Activated CD4-positive, alpha-beta T cell treated with anti-CD3 and anti-CD28 coated beads, Interleukin-2, Interleukin-4, amounts not matched to agents 100 ng/mL and 50 ng/mL, durations not matched to agents 16 hours and 8 hours (primary cell): ENCODE data around the gene KRT76.
"Not testable (repeated sequence)": the region's sequence is repeated elsewhere in the genome, so short reads cannot be mapped to it uniquely, and the experiment has no call there.

Experiments
- DNase-seq: peaks from one replicate; pipeline ENCODE4 v3.0.0-alpha.2; 2020; ENCODE audit warnings: low spot score

Gene KRT76

DNA sequence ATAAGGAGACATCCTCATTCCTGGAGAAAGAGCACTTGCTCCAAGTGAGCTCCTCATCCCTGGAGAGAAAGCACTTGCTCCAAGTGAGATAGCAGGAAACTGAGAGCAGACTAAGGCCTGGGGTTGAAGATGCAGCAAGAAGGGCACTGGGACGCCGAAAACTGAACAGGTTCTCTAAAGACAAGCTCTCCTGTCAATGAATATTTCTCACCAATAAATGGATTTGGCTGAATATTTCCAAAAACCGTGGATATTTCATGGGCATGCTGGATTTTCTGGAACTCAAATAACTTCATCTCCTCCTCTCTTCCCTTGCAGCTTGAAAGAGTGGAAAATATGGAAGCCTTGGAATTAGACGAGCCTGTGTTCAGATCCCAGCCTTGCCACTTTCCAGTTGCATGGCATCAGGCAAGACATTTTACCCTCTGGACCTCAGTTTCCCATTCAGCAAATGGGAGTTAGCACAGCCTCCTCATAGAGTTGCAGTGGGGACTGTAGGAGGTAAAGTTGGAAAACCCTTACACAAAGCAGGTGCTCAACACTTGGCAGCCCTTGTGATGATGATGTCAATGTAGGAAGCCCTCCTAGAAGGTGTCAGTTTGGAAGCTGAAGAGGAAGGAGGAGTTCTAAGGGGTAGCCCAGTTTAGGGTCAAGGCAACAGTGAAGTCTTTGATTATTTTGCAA, 4.4 kb upstream of the KRT76 start:
- no peak for DNase-seq

GRCh38 chr12:52779914-52780313, 2.8 kb upstream of the KRT76 start:
- no peak for DNase-seq

DNA sequence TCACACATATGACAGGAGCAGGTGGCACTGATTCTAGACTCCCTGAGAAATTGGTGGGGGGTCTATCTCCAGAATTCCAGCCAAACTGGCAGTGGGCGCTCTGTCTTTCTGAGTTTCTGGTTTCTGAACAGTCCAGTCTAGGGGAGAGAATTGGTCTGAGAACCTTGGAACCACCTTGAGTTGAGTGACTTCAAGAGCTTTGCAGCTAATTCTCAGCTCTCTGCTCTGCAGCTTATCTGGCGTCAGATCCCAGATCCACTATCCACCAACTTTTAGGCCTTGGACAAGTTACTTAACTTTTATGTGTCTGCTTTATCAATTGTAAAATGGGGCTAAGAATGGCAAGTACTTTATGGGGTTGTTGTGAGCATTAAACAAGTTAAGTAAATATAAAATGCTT, 1.7 kb upstream of the KRT76 start:
- no peak for DNase-seq

- DNase-seq, result no peak
Observed at GRCh38 chr12:52777566-52777965, 421 bp upstream of the KRT76 start.

DNA sequence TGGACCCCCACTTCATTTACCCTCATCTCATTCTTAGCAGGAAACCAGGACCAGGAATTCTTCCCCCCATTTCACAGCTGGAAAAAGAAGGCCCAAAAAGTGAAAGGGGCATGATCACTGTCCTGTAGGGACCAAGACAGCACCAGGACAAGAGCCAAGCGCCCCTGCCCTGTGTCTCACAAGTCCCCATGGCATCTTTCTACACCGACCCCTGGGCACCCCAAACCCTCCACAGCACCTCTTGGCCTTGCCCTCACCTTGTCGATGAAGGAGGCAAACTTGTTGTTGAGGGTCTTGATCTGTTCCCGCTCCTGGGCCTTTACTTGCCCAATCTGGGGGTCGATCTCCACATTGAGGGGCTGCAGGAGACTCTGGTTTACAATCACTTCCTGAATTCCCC, 710 bp downstream of the KRT76 start:
- no peak for DNase-seq

GRCh38 chr12:52774629-52775250, 2.4 kb downstream of the KRT76 start:
- DNase-seq, result no peak

- no peak for DNase-seq
Observed at GRCh38 chr12:52772772-52773171, 4.4 kb downstream of the KRT76 start.

- DNase-seq, result no peak
Observed at GRCh38 chr12:52772188-52772587, 5.0 kb downstream of the KRT76 start.

- no peak for DNase-seq
Observed at GRCh38 chr12:52771505-52771904, 5.6 kb downstream of the KRT76 start.

GRCh38 chr12:52771088-52771487, 6.1 kb downstream of the KRT76 start:
- DNase-seq, result no peak

- no peak for DNase-seq
Observed at GRCh38 chr12:52769946-52770345, 7.2 kb downstream of the KRT76 start.

- DNase-seq, result no peak
Observed at GRCh38 chr12:52769354-52769753, 7.8 kb downstream of the KRT76 start.

GRCh38 chr12:52768479-52769200, 8.5 kb downstream of the KRT76 start:
- no peak for DNase-seq

DNA sequence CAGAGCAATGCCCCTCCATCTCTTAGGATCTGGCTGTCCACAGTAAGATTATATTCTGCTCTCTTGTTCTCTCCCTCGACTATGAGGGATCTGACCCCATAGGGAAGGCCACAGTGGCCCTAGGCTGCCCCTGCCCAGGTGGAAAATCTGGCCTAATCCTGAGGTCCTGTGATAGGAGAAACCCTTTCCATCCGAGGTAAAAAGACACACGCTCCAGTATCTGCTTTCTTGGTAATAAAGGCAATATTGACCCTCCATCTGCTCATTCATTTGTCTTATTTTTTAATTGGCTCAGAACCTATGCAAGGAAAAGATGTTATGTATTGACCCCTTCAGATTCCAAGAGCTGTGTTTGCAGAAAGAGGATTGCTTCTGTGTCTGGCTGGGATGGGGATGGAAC, 9.7 kb downstream of the KRT76 start:
- no peak for DNase-seq

DNA sequence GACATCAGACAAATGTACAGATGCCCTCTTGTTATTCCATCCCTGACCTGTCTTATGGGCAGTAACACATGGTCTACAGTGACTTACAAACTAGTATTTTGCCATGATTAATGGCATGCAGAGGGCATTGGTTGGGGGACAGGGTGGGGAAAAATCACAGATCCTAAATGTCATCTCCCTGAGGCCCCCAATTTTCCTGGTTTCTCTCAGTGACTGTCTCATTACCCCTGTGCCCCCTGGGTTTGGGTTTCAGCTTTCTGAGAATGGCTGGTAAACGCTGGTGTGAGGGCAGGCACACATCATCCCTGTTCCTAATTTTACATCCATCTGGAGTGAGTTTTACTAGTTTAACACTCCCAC, 10.1 kb downstream of the KRT76 start:
- no peak for DNase-seq

GRCh38 chr12:52766351-52767019, 10.7 kb downstream of the KRT76 start:
- DNase-seq, result no peak

DNA sequence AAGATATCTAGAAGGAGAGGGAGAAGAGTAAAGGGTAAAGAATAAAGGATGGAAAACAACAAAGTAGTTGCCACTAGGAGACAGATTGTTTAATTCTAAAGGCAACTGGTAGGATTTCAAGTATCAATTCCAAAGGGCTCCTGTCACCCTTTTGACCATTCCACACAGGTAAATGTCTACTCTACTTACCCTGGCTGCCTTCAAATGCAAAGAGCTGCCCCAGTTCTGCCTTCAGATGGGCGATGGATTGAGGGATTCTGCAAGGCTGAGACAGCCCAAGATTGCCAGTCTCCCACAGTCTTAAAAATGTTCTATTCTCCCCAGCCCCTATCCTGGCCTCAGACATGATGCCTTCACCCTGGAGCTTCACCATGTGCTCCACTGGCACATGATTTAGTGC, 11.4 kb downstream of the KRT76 start:
- no peak for DNase-seq

- no peak for DNase-seq
Observed at GRCh38 chr12:52763991-52764390, 13.2 kb downstream of the KRT76 start.

DNA sequence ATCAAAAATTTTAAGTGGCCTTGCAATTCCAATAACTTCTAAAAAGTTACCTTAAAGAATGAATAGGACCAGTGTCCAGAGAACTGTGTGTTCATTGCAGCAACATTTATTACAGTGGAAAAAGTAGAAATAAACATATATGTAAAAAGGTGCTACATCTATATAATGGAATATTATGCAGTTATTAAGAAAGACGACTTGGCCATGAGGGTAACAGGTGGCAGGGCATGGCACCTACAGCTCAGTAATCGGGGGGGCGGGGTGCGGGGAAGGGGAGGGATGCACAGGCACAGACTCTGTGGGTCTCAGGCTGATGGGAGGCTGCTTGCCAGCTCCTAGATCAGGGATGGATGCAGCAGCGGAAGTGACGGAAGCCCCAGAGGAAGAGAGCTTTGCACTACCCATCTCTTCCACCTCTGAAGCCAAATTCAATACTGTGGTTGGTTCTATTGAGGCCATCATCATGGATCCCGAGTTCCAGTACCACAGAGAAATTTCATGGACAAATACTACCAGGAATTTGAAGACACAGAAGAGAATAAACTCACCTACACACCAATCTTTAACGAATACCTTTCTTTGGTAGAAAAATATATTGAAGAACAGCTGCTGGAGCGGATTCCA, 14.0 kb downstream of the KRT76 start:
- no peak for DNase-seq

DNA sequence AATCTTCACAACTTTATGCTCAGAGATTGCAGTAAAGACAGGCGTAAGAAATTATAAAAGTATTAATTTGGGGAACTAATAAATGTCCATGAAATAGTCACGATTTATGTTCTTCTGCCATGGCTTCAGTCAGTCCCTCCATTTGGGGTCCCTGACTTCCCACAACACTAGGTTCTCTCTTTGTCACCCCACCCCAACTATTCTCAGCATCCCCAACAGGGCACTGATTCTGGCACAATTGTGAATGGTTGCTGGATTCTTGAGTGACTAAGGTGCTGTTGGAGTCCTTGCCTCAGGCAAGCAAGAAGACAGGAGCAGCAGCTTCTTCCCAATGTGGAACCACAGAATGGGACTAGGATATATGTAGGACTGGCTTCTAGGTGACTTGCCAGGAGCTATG, 15.3 kb downstream of the KRT76 start:
- no peak for DNase-seq

DNA sequence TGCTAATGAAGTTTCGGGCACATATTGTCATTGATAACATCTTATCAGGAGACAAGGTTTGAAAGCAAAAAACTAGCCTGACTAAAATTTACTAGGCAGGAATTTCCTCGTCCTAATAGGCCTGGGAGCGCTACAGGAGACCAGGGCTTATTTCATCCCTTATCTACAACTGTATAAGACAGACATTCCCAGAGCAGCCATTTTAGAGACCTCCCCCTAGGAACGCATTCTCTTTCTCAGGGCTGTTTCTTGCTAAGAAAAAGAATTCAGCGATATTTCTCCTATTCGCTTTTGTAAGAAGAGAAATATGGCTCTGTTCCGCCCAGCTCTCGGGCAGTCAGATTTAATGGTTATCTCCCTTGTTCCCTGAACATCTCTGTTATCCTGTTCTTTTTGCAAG, 15.9 kb downstream of the KRT76 start:
- not testable (repeated sequence) for DNase-seq

DNA sequence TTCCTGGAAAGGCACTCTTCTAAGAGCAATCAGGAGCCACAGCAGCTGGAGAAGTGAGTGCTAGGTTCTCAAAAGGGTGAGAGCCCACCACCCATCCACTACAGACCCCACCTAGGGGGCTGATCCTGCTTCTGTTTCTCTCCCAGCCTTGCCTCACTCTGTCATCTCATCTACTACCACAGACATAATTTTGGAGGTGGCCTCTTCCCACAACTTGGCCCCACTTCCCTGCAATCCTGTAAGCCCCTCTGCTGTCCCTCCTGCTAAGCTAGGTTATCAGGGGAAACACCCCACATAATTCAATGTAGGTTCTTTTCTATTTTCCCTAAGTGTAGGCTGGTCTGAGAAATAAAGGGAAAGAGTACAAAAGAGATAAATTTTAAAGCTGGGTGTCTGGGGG, 16.5 kb downstream of the KRT76 start:
- no peak for DNase-seq

DNA sequence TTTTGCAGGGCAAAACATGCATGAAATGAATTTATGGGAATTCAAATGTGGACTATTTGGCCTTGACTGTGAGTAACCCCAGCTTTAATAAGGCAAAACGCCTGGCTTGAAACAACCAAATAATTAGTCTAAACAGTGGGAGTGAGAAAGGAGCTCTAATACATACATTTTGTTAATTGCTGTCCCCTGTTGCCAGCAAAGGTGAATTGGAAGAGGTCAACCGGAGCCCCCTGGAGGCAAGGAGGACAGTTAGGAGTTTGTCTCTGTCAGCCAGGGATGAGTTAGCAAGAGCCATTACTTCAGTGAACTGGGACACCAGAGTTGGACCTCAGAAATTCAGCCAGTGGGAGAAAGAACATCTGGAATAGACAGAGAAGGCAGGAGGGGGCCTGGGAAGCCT, 17.4 kb downstream of the KRT76 start:
- DNase-seq, result no peak
